NCI-H748 (cell line): ENCODE data around the gene RDH11.
"Not testable (repeated sequence)": the region's sequence is repeated elsewhere in the genome, so short reads cannot be mapped to it uniquely, and the experiment has no call there.

Experiments
- DNase-seq: peaks from one replicate; lab custom pipeline; 2025; ENCODE audit not compliant: unreplicated experiment; lab: John Stamatoyannopoulos, UW

The RDH11 gene

DNA sequence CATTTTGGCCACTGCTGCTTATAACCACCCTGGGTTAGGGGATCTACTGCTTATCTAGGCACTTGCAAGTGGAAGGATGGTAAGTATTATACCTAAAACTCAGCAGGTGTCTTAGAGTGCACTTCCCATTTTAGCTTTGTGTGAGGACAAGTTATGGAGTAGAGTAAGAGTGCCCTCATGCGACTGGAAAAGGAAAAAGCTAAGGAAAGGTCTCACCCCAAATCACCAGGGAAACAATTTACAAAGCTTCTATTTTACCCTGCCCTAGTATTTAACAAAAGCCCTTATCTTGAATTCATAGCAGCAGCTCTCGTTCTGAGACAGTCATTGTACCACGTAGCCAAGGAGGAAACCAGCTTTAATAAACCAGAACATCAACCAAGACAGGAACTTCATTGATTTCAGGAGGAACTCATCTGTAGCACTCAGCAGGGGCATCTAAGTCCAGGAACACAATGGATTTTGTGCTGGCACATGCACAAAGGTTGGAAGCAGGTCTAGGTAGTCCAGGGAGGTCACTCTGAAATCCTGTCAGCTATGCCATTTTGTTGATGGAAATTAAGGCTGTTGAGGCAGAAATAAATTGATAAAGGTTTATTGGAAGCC lies 9.0 kb upstream of the RDH11 start:
- peak; percentile 77 for DNase-seq

DNA sequence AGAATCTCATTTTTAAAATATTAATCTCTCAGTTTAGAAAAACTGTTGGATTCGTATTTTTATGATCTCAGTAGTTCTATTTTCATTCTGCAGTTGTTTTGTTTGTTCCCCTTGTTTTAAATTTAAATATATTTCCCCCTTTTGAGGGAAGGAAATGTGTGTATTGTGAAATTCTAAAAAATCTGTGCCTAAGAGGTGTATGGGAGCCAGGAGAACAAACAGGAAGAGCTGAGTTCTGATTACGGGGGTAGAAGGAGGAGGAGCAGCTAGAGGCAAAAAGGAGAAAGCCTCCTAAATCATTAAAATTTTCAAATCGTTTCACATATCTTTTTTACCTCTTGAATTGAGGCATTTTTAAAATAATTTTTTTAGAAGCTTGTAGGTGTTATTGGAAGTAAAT lies 8.4 kb upstream of the RDH11 start:
- DNase-seq, result no peak

- DNase-seq, result not testable (repeated sequence)
These were observed 5.9 kb upstream of the RDH11 start, which contains the start of gene RDH12 for GRCh38 chr14:67701492-67701891. TSS of gene RDH12 (plus strand) at chr14:67701886. CDS start at chr14:67722643, 20,757 bp downstream.

DNA sequence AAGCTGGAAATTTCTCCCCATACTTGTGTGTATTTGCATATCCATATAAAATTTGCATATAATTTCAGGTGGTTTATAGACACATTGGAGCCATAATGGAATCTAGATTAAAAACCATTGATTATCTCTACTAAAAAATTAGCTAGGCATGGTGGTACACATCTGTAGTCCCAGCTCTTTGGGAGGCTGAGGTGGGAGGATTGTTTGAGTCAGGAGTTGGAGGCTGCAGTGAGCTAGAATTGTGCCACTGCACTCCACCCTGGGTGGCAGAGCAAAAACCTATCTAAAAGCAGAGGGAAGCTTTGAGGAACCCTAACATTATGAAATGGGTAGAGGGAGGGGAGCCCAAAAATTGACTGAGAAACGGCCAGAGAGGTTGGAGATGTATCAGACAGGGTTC lies 2.6 kb upstream of the RDH11 start:
- DNase-seq, result no peak

- no peak for DNase-seq
These were observed 1.4 kb upstream of the RDH11 start for GRCh38 chr14:67697006-67697405.

DNA sequence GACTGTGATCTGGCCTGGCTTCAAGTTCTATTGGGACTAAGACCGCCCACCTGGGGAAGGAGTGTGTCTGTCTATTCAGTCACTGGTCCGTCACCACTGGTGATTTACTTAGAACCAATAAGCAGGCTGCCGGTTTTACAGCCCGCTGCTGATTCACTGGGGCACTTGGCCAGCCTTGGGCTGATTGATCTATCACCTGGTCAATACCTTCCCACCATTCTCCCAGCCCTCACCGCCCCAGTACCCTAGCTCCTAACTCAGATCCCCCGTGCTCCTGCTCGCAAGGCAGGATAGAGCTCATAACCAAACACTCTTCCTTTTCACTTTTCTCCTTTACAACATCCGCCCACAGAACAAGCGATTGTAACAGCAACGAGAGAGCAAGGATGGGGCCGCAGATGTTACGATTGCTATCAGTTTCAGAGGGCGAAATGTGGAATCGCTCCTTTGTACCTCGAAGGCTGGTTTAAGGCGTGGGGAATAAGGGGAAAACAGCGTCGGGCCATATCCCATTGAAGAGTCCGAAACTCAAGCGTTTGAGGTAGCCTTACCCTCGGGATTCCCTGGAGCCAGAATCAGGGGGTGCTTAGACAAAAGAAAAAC lies 672 bp downstream of the RDH11 start:
- DNase-seq, result peak; percentile 93

DNA sequence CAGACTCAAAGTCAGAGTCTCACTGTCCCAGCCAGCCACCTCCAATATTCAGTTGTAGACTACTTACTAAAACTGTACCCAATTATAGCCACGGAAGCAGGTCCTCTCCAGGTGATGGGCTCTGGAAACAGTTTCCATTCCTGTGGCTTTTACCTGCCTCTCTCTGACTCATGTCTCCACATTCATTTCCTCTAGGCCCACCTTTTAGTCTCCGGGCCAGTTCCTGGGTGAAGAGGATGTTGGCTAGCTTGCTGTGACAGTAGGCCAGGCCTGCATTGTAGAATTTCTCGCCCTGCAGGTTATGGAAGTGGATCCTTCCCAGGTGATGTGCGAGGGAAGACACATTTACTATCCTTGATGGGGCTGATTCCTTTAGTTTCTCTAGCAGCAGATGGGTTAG lies 5.6 kb downstream of the RDH11 start:
- no peak for DNase-seq

GRCh38 chr14:67683842-67684241 lies 11.7 kb downstream of the RDH11 start:
- DNase-seq, result no peak

DNA sequence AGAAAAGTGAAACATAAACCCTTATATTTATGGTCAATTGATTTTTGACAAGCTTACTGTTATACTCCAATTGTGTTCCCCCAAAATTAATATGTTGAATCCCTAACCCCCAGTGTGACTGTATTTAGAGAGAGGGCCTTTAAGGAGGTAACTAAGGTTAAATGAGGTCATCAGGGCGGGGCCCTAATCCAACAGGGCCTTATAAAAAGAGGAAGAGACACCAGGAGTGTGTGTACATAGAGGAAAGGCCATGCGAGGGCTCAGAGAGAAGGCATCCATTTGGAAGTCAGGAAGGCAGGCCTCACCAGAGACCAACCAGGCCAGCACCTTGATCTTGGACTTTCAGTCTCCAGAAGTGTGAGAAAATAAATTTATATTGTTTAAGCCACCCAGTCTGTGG lies 14.6 kb downstream of the RDH11 start:
- no peak for DNase-seq

- DNase-seq, result no peak
These were observed 15.4 kb downstream of the RDH11 start for GRCh38 chr14:67680121-67680602.

DNA sequence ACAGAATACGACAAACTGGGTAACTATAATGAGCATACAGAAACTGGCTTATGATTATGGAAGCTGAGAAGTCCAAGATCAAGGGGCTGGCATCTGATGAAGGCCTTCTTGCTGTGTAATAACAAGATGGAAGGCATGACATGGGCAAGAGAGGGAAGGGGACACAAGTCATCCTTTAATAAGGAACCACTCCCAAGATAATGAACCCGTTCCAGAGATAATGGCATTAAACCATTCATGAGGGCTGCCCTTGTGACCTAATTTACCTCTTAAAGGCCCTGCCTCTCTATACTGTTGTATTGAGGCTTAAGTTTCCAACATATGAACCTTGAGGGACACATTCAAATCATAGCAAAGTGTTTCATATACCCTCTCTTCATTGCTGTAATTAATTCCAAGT lies 16.6 kb downstream of the RDH11 start:
- no peak for DNase-seq

GRCh38 chr14:67675219-67675582 lies 20.4 kb downstream of the RDH11 start:
- peak; percentile 6 for DNase-seq

- DNase-seq, result peak; percentile 84
These were observed 20.9 kb downstream of the RDH11 start, which contains the start of gene VTI1B for GRCh38 chr14:67674480-67675218. TSS of gene VTI1B (minus strand) at chr14:67674632. CDS start at chr14:67674489, 143 bp downstream.

- DNase-seq, result peak; percentile 85
These were observed 21.5 kb downstream of the RDH11 start for GRCh38 chr14:67674139-67674479.

GRCh38 chr14:67673451-67673850 lies 22.1 kb downstream of the RDH11 start:
- DNase-seq, result no peak

- peak; percentile 46 for DNase-seq
These were observed 27.0 kb downstream of the RDH11 start for GRCh38 chr14:67668559-67668958.

GRCh38 chr14:67666750-67667449 lies 28.7 kb downstream of the RDH11 start:
- DNase-seq, result peak; percentile 49

GRCh38 chr14:67665868-67666267 lies 29.7 kb downstream of the RDH11 start:
- no peak for DNase-seq

GRCh38 chr14:67663633-67664032 lies 31.9 kb downstream of the RDH11 start:
- no peak for DNase-seq

DNA sequence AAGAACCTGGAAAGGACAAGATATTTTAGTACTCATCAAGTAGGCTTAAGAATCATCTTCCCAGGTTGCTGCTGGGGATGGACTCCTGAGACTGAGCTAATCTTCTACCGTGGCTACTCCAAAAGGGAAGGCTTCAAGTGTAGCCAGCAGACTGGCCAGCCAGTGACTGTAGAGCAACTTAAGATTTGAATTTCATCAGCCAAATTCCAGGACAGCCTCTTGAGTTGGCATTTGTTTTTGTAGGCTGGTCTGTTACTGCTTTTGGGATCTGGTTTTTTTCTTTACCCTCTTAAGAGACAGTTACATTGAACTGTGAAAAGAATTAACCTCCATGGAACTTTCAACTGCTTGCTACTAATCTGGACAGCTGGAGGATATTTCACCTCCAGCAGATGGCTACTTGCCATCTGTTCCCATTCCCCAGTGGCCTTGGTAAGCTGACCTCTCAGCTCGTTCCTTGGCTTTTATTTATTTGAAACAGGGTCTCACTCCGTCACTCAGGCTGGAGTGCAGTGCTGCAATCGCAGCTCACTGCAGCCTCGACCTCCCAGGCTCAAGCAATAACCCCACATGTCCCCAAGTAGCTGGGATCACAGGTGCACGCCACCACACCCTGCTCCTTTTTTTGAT lies 41.8 kb downstream of the RDH11 start:
- DNase-seq, result no peak

GRCh38 chr14:67652189-67652588 lies 43.4 kb downstream of the RDH11 start:
- DNase-seq, result no peak
